HG03135 (cell line): ENCODE measurements around the gene BATF3.

Experiments used
- ATAC-seq: cut with Tn5 transposase; IDR thresholded peaks from one replicate; pipeline ENCODE4 v1.9.1; 2021; ENCODE audit warnings: mild to moderate bottlenecking, moderate library complexity; ENCODE audit not compliant: unreplicated experiment

BATF3 gene

GRCh38 chr1:212638492-212639151 lies 61.0 kb downstream of the BATF3 start:
- no peak for ATAC-seq

GRCh38 chr1:212637902-212638301 lies 61.7 kb downstream of the BATF3 start:
- no peak for ATAC-seq
